GM12873 (cell line): Measurements from ENCODE around the gene COL4A1.

Experiments
- CTCF ChIP-seq: IDR thresholded peaks from 2 replicates; pipeline ENCODE4 v1.5.1; 2012; ENCODE audit warnings: low read depth, mild to moderate bottlenecking, moderate library complexity, low read length, control low read depth; ENCODE audit not compliant: insufficient read depth; ENCODE audit errors: missing control alignments

The COL4A1 gene

GRCh38 chr13:110346661-110347067, 39.7 kb upstream of the COL4A1 start:
- no peak for TF ChIP-seq CTCF

GRCh38 chr13:110345701-110346100, 38.7 kb upstream of the COL4A1 start:
- no peak for TF ChIP-seq CTCF

GRCh38 chr13:110345266-110345665, 38.3 kb upstream of the COL4A1 start:
- no peak for TF ChIP-seq CTCF

GRCh38 chr13:110344320-110344719, 37.4 kb upstream of the COL4A1 start:
- TF ChIP-seq CTCF, result no peak

- no peak for TF ChIP-seq CTCF
Observed at GRCh38 chr13:110343241-110343865, 36.4 kb upstream of the COL4A1 start.

GRCh38 chr13:110342474-110342873, 35.5 kb upstream of the COL4A1 start:
- TF ChIP-seq CTCF, result no peak

GRCh38 chr13:110341445-110342244, 34.7 kb upstream of the COL4A1 start:
- no peak for TF ChIP-seq CTCF
